GM18861 (cell line): ENCODE results near the gene RTCA.
A peak's percentile ranks its signal among the peaks of the same experiment; 100 is the strongest.
"Not testable (repeated sequence)": the region's sequence is repeated elsewhere in the genome, so short reads cannot be mapped to it uniquely, and the experiment has no call there.

Experiments
- ATAC-seq: cut with Tn5 transposase; IDR thresholded peaks from one replicate; pipeline ENCODE4 v1.9.1; 2021; ENCODE audit not compliant: unreplicated experiment

The RTCA gene

DNA sequence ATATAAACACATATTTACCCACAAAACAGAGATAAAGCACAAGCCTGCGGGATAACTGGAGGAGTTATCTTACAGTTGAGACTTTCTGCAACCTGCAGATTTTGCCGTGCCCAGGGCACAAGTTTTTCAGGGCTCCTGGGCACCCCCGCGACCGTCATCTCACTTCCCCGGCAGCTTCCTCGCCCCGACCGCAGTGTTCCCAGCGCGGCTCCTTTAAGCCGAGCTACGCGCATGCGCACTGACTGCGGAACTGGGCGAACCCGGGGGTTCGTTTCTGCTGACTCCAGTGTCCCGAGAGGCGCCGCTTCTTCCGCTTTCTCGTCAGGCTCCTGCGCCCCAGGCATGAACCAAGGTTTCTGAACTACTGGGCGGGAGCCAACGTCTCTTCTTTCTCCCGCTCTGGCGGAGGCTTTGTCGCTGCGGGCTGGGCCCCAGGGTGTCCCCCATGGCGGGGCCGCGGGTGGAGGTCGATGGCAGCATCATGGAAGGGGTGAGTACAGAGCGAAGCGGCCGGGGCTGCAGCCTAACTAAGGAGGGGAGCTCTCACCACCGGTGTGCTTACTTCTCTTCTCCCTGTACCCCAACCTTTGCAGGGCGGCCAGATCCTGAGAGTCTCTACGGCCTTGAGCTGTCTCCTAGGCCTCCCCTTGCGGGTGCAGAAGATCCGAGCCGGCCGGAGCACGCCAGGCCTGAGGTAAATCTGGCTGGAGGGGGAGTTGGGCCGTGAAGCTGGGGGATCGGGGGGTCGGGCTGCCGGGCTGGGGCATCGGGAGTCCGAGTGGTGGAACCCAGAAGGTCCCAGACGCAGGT, at the start of gene RTCA:
RTCA (plus strand) TSS at position 286 of the 810 bp plus-strand sequence; CDS start at position 446, 160 bp downstream.
- peak; percentile 98 for ATAC-seq

DNA sequence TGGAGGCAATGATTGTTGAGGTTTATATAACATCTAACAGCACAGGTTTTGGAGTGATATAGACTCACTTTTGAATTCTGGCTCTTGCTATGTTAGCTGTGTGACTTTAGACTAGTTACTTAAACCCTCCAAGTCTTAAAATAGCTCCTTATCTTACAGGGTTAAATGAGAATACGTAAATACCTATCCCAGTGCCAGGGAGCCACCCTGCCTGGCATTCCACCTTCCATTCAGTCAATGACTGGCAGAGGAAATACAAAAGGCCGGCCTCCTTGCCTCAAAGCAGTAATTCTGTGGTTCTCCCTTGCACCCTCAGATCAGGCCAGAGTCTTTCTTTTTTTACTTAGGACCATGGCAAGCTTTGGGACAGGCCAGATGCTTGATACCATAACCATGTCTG, 48.2 kb upstream of the RTCA start:
- no peak for ATAC-seq

DNA sequence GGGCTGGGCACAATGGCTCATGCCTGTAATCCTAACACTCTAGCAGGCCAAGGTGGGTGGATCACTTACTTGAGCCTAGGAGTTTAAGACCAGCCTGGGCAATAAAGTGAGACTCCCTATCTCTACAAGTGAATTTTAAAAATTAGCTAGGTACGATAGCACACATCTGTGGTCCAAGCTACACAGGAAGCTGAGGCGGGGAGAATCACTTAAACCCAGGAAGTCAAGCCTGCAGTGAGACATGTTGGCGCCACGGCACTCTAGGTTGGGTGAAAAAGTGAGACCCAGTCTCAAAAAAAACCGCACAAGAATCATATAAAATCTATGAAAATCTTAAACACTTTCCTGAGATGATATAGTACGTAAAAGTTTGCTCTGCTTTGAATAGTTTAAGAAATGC, 46.6 kb upstream of the RTCA start:
- no peak for ATAC-seq

DNA sequence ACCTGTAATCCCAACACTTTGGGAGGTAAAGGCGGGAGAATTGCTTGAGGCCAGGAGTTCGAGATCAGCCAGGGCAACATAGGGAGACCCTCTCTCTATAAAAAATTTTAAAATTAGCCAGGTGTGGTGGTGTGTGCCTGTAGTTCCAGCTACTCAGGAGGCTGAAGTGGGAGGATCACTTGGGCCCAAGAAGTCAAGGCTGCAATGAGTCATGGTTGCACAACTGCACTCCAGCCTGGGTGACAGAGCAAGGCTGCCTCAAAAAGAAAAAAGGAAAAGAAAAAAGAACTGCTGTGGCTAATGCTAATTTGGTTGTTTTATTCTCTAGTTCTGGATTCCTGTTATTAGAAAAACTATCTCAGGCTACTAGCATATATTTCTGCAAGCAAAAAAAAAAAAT, 46.1 kb upstream of the RTCA start:
- no peak for ATAC-seq

DNA sequence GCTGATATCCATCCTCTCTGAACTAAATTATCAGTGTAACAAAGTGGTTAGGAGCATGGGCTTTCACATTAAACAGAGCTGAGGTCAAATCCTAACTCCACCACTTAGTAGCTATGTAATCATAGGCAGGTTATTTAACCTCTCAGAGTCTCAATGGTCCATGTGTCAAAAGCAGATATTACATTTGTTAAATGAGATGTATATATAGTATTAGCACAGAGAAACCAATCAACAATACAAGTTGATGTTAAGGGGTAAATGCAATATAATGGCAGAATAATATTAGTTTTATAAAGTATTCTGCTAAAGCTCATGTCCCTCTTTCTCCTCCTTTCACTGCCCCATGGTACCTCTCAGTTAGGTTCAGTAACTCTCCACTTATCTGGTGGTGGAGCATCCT, 43.6 kb upstream of the RTCA start:
- ATAC-seq, result no peak

DNA sequence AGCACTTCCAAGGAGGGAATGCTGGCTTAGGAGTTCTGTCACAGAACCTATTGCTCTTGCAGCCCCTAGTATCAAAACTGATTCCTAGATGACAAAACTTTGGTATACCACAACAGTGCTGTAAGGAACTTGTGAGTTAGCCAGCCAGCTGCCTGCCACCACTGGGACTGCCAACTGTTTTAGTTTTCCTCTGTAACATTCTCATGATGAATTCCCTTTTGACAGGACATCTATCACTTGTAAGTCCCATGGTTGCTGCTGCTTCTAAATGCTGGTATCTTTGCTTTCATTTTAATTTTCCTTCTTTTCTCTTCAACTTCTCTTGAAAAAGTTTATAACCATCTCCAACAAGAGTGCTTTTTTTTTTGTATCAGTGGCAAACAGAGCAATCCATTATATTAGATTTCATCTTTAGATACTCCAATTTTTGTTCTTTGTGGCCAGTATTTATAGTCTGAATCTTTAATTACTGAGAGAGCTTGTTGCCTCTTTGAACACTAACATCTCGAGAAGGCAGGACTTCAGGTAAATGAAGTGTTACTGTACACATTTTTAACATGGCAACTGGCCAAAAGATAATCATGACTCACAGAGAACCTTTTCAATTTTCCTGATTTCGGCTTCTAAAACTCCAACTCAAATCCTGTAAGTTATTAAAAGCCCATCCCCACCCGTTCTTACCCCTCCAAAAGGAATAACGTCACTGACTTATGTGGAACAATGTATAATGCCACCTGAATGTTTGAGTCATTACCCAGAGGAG, 36.2 kb upstream of the RTCA start:
- no peak for ATAC-seq

DNA sequence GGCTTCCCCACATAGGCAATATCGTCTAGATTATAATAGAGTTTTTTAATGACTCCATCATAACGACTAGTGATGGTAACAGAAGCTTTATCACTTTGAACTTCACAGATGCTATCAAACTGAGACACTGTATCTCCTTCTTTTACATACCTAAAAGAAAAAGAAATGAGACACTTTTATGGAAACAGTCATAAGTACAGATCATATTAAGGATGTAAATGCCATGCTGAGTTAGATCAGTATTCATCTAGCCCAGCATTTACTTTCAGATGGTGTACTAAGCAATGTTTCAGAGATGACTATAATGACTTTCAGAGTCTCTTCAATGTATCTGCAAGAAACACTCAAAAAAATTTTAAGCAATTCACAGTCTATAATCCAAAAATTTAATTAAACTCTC, 35.3 kb upstream of the RTCA start:
- no peak for ATAC-seq

DNA sequence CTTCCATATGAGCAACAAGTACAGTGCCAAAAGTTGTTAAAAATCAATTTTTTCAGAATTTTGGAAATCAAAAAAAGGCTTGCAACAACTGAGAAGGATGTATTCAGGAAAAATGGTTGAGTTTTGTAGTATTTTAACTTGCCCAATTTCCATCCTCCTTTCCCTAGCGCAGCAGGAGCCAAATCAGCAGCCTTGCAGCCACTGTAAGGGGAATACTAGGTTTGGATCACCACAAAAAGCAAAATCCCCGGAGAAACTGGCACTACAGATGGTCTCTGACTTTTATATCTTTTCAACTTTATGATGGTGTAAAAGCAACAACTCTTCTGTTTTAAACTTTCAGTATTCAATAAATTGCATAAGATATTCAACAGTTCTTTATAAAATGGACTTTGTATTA, 34.3 kb upstream of the RTCA start:
- no peak for ATAC-seq

DNA sequence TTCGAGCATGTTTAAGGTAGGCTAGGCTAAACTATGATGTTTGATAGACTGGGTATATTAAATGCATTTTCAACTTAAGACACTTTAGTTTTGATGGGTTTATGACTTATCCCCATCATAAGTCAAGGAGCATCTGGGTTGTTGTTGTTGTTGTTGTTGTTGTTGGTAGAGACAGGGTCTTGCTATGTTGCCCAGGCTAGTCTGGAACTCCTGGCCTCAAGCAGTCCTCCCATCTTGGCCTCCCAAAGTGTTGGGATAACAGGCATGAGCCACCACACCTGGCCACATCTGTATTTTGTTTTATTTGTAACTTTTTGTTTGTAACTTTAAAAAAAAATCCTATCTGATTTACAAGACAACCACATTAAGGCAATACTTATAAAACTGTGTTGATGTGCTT, 33.9 kb upstream of the RTCA start:
- no peak for ATAC-seq

DNA sequence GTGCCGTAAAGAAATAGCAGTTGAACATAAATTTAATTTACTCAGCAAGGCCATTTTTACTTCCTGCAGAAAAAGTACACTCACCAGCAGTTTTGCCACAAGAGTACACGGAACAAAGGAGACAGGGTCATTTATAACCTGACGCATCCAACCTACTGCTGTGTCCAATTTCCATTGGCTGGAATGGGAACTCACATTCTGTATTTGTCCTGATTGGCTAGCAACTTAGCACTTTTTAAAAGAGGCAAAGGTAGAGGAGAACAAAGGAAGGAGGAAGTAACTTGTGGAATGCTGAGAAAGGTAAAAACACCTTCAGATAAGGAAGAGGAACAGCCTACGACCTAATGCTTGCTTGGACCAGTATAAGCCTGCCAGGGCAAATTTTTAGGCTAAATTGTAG, 32.5 kb upstream of the RTCA start:
- not testable (repeated sequence) for ATAC-seq

DNA sequence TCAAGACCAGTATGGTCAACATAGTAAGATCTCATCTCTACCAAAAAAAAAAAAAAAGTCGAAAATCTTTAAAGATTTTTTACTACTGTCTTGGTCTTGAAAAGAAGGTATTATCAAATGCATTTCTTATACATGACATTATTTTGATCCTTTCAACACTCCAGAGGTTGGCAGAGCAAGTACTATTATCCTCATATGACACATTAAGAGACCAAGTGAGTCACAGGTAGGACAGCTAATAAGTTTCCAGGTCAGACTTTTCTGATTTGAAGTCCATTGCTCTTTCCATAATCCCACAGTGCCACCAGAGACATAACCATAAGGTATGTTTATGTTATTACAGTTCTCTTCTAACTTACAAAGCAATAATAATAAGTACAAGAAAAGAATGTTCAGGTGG, 31.6 kb upstream of the RTCA start:
- ATAC-seq, result no peak

DNA sequence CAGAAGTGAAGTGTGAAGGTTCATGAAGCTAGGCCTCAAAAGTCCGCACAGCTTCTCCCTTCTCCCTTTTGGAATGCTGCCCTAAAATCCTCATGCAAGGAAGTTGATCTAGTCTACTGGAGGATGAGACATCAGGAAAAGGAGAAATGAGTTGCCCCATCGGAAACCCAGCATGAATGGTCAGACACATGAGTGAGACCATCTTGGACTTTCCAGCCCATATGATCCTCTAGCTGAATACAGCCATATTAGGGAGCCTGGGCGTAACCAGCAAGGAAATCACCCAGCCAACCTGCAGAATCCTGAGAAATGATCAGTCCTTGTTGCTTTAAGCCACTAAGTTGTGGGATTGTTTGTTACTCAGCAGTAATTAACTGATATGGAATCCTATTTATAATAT, 28.9 kb upstream of the RTCA start:
- ATAC-seq, result no peak

DNA sequence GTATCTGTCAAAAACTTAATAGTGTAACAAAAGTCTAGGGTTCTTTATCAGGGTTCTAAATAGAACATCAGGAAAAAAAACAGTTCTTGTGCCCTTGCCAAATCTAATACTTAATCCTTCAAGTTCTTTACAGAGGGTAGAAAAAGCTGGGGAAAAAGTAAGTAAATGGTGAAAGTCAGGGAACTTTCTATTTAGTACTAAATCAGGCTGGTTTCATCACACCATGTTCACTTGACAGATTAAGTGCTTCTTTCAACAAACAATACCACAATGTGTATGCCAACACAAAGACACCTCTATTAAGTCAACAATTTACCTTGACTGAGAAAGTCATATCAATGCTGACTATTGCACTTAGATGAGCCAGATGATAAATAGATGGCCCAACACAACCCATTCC, 26.1 kb upstream of the RTCA start:
- ATAC-seq, result no peak

DNA sequence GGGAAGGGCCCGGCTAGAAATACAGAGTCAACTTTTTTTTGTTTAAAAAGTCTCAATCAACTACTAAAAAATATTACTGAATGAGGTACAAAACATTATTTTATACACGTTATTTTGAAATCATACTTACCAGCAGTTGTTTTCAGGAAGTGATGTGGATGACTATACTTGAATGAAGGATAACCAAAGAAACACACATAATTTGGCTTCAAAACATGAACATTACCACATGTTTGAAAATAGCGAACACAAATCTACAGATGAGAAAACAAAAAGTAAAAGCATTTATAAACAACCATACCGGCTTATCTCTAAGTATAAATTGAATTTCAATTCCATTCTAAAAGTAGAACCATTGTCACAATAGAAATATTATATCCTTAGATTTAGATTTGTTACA, 25.4 kb upstream of the RTCA start:
- no peak for ATAC-seq

DNA sequence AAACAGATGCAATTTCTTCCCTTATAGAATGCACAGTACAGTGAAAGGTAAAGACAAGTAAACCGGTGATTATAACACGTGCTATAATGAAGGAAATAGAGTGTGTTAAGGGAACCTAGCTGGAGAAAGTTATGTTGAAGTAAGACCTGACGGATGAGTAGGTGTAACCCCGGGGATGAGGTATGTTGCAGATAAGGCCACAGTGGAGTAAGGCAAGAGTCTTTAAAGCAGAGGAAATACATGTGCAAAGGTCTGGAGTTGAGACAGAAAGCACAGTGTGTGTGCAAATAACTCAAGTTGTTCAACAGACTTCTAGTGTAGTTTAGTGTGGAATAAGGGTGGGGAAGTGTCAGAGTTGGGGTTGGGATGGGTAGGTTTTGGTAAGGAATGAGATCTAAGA, 19.3 kb upstream of the RTCA start:
- no peak for ATAC-seq

DNA sequence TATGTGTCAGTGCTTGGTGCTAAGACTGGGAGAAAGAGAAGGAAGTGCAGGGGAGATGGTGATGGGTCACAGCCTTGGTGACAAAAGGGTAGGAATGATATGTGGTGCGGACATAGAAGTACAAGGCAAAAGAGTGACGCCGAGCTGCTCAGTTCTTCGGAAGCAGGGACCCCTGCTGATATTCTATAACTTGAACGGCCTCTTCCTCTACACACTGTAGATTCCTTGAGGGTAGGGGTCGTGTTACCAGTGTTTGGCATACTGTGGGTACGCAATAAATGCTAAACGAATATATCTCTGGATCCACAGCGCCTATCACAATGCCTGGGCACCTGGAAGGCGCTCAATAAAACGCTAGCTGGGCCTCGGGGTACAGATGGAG, 16.9 kb upstream of the RTCA start:
- no peak for ATAC-seq

DNA sequence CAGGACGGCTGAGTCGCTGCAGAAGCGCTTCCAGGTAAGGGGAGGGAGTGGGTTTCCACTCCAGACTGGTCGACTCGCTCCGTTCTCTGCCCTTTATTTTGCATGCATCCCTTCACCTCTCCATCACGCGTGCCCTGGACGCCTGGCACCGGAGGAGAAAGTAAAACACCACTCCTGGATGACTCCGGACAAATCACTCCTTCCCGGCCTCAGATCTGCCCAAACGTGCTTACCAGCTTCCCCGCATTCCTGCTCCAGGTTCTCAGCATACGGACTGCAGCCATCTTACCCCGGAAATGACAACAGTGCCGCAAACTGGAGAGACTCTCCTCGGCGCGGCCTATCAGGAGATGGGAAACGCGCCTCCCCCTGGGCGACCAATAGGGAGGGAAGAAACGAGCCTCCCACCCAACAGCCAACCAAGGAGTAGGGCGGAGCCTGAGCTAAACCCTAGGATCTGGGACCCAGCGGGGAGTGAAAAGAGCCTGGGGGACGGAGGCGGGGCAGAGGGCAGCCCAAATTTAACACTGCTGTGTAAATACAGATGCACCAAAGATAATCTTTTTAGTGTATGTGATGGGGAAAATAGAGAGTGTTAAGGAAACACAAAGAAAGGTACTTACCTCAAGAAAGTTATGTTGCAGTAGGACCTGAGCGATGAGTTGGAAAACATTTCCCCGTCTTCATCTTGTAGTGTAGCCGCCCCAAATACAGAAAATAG, 16.3 kb upstream of the RTCA start, which contains the start of gene DBT:
DBT (minus strand) TSS at position 298 of the 721 bp plus-strand sequence; CDS start at position 284, 14 bp downstream.
- ATAC-seq, result peak; percentile 100

DNA sequence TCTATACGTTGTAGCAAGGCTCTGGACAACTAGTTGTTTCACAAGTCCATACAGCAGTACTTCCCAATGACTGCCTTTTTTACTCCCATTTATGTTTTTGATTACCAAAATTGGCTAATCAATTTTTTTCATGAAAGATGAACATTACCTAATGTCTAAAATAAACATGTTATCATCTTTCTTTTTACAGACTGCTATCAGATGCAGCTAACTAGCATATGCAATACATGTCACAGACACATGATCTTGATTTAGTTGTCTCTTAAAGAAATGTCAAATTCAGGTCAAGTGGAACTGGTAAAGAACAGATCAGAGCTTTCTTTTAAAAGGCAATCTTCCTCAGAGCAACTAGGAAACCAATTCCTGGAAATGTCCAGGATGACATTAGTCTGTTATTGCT, 15.8 kb upstream of the RTCA start:
- no peak for ATAC-seq

DNA sequence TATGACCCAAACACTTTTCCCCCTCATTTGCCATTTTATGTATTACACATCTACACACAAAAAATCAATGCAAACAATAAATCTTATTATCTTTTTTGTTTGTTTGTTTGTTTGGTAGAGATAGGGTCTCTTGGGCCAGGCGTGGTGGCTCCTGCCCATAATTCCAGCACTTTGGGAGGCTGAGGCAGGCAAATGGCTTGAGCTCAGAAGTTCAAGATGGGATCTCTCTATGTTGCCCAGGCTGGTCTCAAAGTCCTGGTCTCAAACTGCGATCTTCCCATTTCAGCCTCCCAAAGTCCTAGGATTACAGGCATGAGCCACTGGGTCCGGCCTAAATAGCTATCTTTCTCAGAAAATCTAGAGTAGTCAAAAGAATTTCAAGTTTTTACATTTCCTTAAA, 15.2 kb upstream of the RTCA start:
- no peak for ATAC-seq

DNA sequence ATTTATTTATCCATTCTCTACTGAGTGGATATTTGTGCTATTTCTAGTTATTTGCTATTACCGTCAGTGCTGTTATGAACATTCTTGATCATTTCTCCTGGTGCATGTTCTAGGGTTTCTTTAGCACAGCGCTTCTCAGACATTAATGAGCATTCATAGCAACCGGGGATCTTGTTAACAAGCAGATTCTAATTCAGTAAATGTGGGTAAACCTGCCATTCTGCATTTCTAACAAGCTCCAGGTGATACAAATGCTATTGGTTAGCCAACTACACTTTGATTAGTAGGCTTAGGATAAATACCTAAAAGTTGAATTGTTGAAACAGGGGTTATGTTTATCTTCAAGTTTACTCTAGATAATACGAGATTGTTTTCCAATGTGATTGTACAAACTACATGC, 13.1 kb upstream of the RTCA start:
- ATAC-seq, result no peak

DNA sequence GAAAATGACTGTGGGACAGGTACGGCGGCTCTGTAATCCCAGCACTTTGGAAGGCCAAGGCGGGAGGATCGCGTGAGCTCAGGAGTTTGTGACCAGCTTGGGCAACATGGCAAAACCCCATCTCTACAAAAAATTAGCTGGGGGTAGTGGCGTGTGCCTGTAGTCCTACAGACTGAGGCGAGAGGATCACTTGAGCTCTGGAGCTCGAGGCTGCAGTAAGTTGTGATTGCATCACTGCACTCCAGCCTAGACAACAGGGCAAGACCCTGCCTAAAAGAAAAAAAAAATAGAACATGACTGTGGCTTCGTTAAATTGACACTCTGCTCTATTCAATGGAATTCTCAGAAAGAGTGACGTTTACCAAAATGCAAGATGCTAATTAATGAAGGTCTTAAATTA, 12.5 kb upstream of the RTCA start:
- ATAC-seq, result no peak

DNA sequence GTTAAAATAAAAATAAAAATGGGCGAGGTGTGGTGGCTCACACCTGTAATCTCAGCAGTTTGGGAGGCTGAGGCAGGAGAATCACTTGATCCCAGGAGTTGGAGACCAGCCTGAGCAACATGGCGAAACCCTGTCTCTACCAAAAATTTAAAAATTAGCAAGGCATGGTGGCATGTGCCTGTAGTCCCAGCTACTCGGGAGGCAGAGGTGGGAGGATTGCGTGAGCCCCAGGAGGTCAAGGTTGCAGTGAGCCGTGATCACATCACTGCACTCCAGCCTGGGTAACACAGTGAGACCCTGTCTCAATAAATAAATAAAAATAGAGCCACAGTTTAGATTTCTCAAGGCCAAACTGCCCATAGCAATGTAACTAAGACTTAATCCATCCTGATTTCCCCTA, 9.7 kb upstream of the RTCA start:
- ATAC-seq, result not testable (repeated sequence)
